ENCODE measurements around the gene IL13RA2. TPM values are rescaled to one million over a fixed set of nuclear protein-coding genes. Genes with fewer than 3 reads are reported as not detected.

The IL13RA2 gene
- total RNA-seq, 1 donor from 2014 or later, result 0.74 TPM

DNA sequence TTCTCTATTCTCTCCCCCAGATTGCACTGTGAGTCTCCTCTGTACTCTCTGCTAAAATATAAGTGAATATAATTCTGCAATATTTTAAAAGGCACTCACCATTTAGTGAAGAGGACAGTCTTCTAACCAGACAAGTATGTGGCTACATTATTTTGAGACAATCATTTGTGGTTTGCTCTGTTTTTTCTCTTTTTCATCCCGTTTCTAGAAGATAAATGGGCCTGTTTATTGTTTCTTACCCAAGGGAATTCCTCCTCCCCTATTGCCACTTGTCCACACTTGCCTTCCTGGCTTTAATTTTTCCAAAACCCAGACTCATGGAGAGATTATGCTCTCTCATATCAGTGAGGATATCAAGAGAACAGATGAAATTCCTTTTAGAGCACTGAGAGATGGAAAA, 18.6 kb upstream of the IL13RA2 start:
- no peak for DNase-seq (ENCODE audit: extremely low spot score in 2 of 2)
- intact Hi-C loops (cut with DNase I), result no loop called here

DNA sequence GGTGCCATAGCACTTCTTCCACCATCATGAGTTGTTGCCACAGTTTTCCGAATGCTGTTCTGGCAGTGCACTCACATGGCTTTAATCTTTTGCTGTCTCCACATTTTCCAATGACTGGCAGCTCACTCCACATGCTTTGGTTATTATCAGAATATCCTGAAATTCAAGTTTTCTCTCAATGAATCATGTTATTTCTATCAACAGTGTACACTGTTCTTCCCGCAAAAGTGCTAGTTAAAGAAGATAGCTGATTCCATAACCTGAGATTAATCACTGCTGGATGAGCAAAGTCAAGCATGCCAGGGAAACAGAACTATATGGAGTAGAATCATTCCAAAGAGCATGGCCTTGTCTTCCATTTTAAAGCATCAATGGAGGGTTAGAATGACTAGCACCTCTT, 14.6 kb upstream of the IL13RA2 start:
- no peak for DNase-seq (ENCODE audit: extremely low spot score in 2 of 2)
- TF ChIP-seq, protein P1, sequence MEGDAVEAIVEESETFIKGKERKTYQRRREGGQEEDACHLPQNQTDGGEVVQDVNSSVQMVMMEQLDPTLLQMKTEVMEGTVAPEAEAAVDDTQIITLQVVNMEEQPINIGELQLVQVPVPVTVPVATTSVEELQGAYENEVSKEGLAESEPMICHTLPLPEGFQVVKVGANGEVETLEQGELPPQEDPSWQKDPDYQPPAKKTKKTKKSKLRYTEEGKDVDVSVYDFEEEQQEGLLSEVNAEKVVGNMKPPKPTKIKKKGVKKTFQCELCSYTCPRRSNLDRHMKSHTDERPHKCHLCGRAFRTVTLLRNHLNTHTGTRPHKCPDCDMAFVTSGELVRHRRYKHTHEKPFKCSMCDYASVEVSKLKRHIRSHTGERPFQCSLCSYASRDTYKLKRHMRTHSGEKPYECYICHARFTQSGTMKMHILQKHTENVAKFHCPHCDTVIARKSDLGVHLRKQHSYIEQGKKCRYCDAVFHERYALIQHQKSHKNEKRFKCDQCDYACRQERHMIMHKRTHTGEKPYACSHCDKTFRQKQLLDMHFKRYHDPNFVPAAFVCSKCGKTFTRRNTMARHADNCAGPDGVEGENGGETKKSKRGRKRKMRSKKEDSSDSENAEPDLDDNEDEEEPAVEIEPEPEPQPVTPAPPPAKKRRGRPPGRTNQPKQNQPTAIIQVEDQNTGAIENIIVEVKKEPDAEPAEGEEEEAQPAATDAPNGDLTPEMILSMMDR (IDR thresholded peaks at IDR 0.05), result no peak
- no peak for TF ChIP-seq POLR2A (IDR thresholded peaks at IDR 0.05)
- TF ChIP-seq POLR2AphosphoS5 (IDR thresholded peaks at IDR 0.05; ENCODE audit: insufficient read depth in 1 of 2, low read depth in 1 of 2), result no peak
- no peaks in the 10 kb centered on the region for H3K27me3 ChIP-seq
- no peaks in the 10 kb centered on the region for H3K36me3 ChIP-seq
- no peaks in the 10 kb centered on the region for H3K9me3 ChIP-seq
- no peaks in the 10 kb centered on the region for H3K4me1 ChIP-seq
- H3K27ac ChIP-seq, result no peak overlapping the region
- intact Hi-C loops (cut with DNase I), result no loop called here
- H3K4me3 ChIP-seq, result no peak overlapping the region

More for the DNA sequence above, 18.6 kb upstream of the IL13RA2 start:
- no peaks in the 10 kb centered on the region for H3K36me3 ChIP-seq
- TF ChIP-seq POLR2AphosphoS5 (IDR thresholded peaks at IDR 0.05; ENCODE audit: insufficient read depth in 1 of 2, low read depth in 1 of 2) (no peak), POLR2A (IDR thresholded peaks at IDR 0.05) (no peak)
- TF ChIP-seq, protein P1 (IDR thresholded peaks at IDR 0.05), result no peak
- no peaks in the 10 kb centered on the region for H3K9me3 ChIP-seq
- H3K27me3 ChIP-seq, result no peaks in the 10 kb centered on the region
- H3K27ac ChIP-seq, result no peak overlapping the region
- no peak overlapping the region for H3K4me3 ChIP-seq
- no peaks in the 10 kb centered on the region for H3K4me1 ChIP-seq

- Histone ChIP-seq H3K27me3 (no peaks in the 10 kb centered on the region), H3K4me3 (no peak overlapping the region), H3K9me3 (no peaks in the 10 kb centered on the region), H3K4me1 (no peaks in the 10 kb centered on the region), H3K27ac (no peak overlapping the region), H3K36me3 (no peaks in the 10 kb centered on the region)
- intact Hi-C loops (cut with DNase I), result no loop called here
- TF ChIP-seq, protein P1 (IDR thresholded peaks at IDR 0.05), result no peak
- TF ChIP-seq POLR2A (IDR thresholded peaks at IDR 0.05) (no peak), POLR2AphosphoS5 (IDR thresholded peaks at IDR 0.05; ENCODE audit: insufficient read depth in 1 of 2, low read depth in 1 of 2) (no peak)
- DNase-seq (ENCODE audit: extremely low spot score in 2 of 2), result no peak
Measured at GRCh38 chrX:115030625-115031024, 13.2 kb upstream of the IL13RA2 start.

- H3K4me1 ChIP-seq, result no peaks in the 10 kb centered on the region
- intact Hi-C loops (cut with DNase I), result no loop called here
- no peak for DNase-seq (ENCODE audit: extremely low spot score in 2 of 2)
- no peak for TF ChIP-seq POLR2AphosphoS5 (IDR thresholded peaks at IDR 0.05; ENCODE audit: insufficient read depth in 1 of 2, low read depth in 1 of 2)
- no peak for TF ChIP-seq POLR2A (IDR thresholded peaks at IDR 0.05)
- TF ChIP-seq, protein P1 (IDR thresholded peaks at IDR 0.05), result no peak
- H3K36me3 ChIP-seq, result no peaks in the 10 kb centered on the region
- no peaks in the 10 kb centered on the region for H3K9me3 ChIP-seq
- peak overlapping the region; percentile 4 for H3K27ac ChIP-seq
- no peak overlapping the region for H3K4me3 ChIP-seq
- H3K27me3 ChIP-seq, result no peaks in the 10 kb centered on the region
Measured at GRCh38 chrX:115029869-115030570, 12.6 kb upstream of the IL13RA2 start.

DNA sequence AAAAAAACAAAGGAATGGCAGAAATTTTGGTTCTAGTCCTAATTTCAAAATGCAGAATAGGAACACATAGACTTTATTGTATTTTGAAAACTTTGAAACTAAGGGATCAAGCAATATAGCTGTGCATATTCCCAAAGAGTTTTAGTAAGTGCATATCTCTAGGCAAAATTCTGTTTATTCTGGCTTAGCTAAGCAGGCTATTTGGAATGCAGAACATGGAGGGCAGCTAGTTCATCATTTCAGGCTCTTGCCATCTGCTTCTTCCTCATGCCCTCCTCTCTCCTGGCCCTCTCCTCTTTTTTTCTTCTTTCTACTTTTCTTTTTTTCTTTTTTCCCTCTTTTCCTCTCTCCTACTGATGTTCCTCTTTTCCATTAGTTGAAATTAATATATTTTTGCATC, 12.0 kb upstream of the IL13RA2 start:
- H3K4me3 ChIP-seq, result no peak overlapping the region
- intact Hi-C loops (cut with DNase I), result no loop called here
- no peak overlapping the region for H3K27ac ChIP-seq
- TF ChIP-seq, protein P1 (IDR thresholded peaks at IDR 0.05), result no peak
- no peak for TF ChIP-seq POLR2A (IDR thresholded peaks at IDR 0.05)
- TF ChIP-seq POLR2AphosphoS5 (IDR thresholded peaks at IDR 0.05; ENCODE audit: insufficient read depth in 1 of 2, low read depth in 1 of 2), result no peak
- H3K36me3 ChIP-seq, result no peaks in the 10 kb centered on the region
- H3K9me3 ChIP-seq, result no peaks in the 10 kb centered on the region
- H3K27me3 ChIP-seq, result no peaks in the 10 kb centered on the region
- no peak for DNase-seq (ENCODE audit: extremely low spot score in 2 of 2)
- H3K4me1 ChIP-seq, result no peaks in the 10 kb centered on the region

Data from vagina (tissue), 2 donors.